SHP77 treated with DMSO at 0.1 percent for 48 hours (cell line): ENCODE results near the gene LRRC1.
"Not testable (repeated sequence)": the region's sequence is repeated elsewhere in the genome, so short reads cannot be mapped to it uniquely, and the experiment has no call there.

Experiments
- DNase-seq: peaks from one replicate; lab custom pipeline; 2025; lab: John Stamatoyannopoulos, UW

LRRC1 gene

GRCh38 chr6:53792973-53793317, 1.9 kb upstream of the LRRC1 start:
- DNase-seq, result no peak

- peak; percentile 55 for DNase-seq
These were observed 1.3 kb upstream of the LRRC1 start for GRCh38 chr6:53793318-53794136.

GRCh38 chr6:53794137-53794719, 577 bp upstream of the LRRC1 start:
- DNase-seq, result peak; percentile 55

DNA sequence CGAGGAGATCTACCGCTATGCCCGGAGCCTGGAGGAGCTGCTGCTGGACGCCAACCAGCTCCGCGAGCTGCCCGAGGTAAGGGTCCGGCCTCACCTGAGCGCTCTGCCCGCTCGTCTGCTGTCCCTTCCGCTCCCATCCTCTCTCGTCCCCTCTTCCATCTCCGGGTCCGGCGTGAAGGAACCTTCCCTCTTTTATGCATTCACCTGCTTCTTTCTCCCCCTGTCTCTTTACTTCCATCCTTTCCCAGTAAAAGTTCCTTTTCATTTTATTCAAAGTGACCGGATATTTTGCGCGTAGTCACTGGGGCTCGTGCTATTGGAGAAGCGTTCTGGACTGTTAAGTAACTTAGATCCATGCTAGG, 516 bp downstream of the LRRC1 start:
- DNase-seq, result no peak

GRCh38 chr6:53795702-53796450, 1.1 kb downstream of the LRRC1 start:
- no peak for DNase-seq

DNA sequence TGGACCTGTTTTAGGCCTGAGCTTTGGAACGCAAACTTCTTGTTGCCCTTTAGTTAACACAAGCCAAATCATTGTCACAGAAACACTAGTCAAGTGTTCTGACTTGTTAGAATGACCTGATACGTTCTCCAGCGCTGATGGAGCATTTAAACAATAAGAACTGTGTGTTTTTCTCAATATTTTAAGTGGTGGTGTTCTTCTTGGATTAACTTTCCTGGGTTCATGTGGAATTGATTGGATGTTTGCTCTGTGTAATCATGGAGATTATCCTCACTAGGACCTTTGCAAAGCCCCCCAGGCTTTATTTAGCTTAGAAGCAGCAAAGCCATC, 1.6 kb downstream of the LRRC1 start:
- no peak for DNase-seq

DNA sequence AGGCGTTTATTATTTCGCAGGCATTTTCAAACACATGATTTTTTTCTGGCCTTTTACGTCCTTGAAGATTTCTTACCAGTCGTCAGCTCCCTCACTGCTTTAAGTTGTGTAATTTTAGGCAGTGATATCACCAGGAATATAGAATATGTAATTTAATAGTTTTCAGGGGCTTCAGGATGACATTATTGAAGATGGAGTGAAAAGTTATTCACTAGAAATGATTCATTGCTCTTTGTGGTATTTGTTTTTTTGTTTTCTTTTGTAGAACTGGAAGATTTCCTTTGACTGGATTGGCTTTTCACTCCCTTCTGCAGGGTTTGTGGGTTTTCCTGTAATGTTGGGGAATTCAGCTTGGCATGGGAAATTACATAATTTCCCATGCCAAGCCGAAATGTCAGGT, 2.0 kb downstream of the LRRC1 start:
- DNase-seq, result no peak

DNA sequence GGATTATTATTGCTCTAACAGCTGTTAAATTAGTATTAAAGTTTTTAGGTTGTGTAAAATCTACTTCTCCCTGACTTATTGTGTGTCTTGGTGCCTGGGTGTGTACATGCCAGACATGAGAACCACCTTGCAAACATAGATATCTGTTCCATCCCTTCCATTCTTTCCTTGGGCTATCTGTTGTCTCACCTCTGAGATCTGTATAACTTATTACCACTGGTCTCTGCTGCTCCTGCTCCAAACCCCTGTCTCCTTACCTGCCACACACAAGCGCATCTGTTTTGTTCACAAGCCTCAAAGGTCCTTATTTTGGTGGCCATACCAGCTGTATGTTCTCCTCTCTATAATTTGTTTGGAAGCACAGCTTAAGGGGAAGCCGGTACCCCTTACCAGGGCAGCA, 2.5 kb downstream of the LRRC1 start:
- no peak for DNase-seq

DNA sequence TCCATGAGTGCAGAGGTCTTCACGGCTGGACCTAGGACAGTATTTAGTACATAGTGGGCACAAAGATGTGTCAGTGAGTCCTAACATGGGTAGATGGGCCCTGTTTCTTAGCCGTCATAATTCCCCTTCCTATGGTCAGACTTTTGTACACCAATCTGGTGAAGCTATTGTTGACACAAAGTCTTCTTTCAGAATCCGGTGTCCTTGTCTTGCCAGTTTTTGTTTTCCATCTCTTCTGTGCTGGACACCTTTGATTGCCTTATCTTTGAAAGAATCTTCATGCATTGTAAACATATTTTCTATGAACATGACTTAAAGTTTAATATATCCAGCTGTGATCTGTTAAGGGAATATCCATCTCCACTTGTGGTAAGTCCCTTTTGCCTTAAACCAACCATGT, 4.5 kb downstream of the LRRC1 start:
- DNase-seq, result no peak

DNA sequence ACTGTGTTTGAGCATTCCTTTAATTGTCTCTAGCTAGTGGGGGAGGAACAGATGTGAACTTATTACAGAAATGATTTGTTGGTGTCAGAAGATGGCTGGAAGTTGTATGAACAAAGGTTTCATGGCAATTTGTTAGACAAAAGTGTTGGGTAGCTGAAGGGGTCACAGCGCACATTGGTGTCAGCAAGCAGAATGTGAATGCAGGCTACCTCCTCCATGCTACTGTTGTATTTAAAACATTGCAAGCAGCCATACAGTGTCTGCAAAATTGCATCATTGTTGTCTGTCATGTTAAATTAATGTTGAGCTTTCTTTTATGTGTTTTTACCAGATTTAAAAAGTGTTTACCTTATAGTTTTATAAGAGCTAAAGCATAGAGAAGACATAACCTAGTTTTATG, 6.2 kb downstream of the LRRC1 start:
- DNase-seq, result no peak

GRCh38 chr6:53802582-53802981, 7.8 kb downstream of the LRRC1 start:
- no peak for DNase-seq

DNA sequence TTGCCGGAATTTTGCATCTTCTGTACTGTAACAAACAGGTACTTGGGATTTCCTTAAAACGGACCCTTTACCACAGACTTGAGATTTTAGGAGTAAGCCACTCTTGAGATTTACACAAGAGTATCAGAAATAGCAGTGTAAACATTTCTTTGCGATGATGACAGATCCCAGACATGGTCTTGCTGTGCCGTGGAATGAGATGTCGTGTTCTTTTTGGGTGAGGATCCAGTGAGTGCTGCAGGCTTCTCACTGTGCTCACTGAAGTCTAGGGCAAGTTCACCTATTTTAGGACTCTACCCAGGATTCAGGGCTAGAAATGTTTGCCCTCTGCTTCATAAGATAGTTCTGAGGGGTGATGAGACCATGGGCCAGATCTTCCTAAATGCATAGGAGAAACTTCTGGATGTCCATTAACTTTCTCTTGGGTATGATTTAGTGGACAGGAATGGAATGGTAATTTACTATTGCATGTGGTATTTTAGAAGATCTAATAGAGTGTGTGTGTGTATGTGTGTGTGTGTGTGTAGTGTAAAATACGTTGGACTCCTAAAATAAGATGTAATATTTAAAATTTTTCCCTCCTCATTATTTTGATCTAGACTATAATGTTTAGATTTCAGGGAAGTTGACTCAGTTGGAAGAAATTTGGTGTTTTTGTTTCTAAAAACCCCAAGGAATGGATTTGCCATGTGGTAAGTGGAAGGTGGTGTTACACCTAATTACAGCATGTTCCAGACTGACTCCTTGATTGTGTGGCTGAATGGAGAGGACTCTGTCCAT, 8.5 kb downstream of the LRRC1 start:
- DNase-seq, result no peak

GRCh38 chr6:53805016-53805415, 10.2 kb downstream of the LRRC1 start:
- DNase-seq, result no peak

GRCh38 chr6:53805725-53806124, 10.9 kb downstream of the LRRC1 start:
- no peak for DNase-seq

DNA sequence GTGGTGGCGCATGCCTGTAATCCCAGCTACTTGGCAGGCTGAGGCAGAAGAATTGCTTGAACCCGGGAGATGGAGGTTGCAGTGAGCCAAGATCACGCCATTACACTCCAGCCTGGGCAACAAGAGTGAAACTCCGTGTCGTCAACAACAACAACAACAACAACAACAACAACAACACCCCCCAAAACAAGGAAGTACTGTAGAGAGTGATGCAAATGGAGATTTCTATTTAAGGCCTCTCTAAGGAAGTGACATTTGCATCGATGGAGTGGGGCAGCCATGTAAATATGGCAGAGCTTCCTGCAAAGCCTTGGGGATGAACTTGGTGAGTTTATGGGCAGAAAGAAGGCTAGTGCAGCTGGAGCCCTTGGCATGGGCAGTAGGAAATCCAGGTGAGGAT, 12.8 kb downstream of the LRRC1 start:
- not testable (repeated sequence) for DNase-seq

DNA sequence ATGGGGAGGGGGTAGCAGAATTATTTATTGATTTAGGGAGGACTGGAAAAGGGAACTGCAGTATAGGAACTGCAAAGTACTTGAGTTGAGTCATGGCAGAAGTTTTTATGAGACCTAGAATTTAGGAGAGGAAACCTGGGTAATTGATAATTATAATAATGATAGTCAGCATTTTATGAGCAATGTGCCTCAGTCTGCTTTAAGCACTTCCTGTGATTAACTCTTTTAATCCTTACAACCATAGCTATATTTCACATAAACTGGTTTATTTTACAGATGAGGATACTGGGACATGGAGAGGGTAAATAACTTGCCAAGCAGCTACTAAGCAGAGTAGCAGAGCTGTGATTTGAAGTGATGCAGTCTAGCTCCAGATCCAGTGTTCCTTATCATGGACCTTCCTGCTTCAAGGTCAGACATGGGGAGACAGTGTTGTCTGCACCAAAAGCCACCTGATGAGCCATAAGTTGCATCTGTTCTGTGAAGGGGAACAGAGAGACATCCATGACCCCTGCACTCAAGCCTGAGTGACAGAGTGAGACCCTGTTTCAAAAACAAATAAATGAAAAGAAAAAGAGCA, 13.6 kb downstream of the LRRC1 start:
- no peak for DNase-seq

DNA sequence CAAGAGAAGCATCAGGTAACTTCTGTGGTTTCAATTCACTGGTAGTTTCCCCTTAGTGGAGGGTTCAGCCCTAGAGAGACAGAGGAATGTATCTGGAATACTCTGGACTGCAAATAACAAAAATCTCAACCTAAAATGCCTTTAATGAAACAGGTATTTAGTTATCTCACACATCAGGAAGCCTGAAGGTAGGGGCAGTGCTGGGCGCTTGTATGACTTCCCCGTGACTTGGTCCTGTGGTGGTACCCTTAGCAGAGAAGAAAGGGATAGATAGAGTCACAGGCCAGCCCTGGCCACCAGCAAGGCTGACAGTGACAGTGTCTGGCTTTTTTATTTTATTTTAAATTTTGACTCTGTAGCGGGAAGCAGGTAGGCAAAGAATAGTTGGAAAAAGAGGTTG, 14.9 kb downstream of the LRRC1 start:
- DNase-seq, result no peak

DNA sequence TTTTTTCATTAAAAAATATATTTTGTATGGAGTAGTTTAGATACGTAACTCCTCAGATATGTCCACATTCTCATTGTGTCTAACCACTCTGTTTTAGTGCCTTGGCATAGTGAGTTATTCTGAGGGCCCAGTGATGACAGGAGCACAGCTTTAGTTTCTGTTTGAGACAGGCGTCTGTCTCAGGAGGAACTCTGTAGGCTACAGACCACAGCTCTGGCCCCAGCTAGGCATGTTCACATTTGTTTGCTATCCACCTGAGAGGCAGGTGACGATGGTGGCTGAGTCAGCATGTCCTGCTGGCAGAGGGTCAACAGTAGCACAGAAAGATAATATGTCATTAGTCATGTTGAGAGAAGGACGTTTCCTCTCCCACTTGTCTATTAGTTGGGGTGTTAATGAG, 16.3 kb downstream of the LRRC1 start:
- DNase-seq, result peak; percentile 69

GRCh38 chr6:53811746-53812145, 16.9 kb downstream of the LRRC1 start:
- no peak for DNase-seq

DNA sequence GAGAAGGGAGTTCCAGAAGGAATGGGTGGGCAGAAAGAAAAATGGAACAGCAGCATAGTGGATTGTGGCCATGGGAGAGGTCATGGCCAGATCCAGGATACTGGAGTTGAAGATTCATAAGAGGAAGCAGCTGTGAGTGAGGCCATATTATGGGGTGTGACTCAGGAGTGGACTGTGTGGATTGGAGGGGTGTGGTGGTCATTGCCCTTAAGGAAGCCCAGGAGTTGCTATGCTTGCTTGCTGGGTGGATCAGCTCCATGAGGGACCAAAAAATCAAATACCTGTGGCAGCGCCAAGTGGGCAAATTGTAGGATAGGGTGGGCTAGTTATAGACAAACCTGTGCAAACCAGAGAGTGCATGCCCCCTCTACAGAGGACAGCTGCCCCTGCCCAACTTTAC, 18.3 kb downstream of the LRRC1 start:
- DNase-seq, result no peak

DNA sequence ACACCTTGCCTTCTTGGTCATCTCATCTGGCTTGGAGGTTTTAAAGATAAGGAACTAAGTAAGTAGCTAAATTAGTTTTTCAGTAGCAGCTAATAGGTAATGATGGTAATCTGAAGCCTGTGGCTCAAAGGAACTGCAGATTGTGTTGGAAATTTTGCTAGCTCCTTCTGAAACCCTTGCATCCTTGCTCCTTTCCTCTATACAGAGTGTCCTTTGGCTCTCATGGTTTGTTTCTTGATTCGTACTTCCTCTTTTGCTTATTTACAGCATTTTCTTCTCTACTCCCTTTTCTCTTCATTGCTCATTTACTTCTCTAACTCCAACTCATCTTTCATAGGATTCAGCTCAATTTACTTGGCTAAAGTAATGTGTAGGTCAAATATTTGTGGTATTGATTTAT, 19.0 kb downstream of the LRRC1 start:
- DNase-seq, result no peak

GRCh38 chr6:53814353-53814752, 19.5 kb downstream of the LRRC1 start:
- DNase-seq, result no peak
